CD14-positive monocyte (primary cell): ENCODE results near the gene SMARCA2. TPM values are rescaled to one million over a fixed set of nuclear protein-coding genes. Genes with fewer than 3 reads are reported as not detected.

Source experiments
- DNase-seq, 3 donors: peaks; one replicate each; pipeline ENCODE4 v3.0.0-alpha.2; 2011 to 2022
- H2AFZ ChIP-seq: 2 replicates; pipeline ENCODE4 v1.6.0; 2012; ENCODE audit warnings: mild to moderate bottlenecking, low read depth, low read length, inconsistent platforms; ENCODE audit not compliant: insufficient read depth, poor library complexity, severe bottlenecking
- H3K27ac ChIP-seq, 2 donors: 1 replicate in 1 of 2; 2 replicates in 1 of 2; pipeline ENCODE4 v1.5.1; 2012 to 2013; ENCODE audit warnings: low read length in 2 of 2, control low read depth in 1 of 2, inconsistent platforms in 1 of 2, low read depth in 1 of 2, mild to moderate bottlenecking in 1 of 2
- H3K27me3 ChIP-seq, 2 donors: one replicate each; pipeline versions ENCODE4 v1.6.0 to v1.6.1; 2011 to 2013; ENCODE audit warnings: low read length in 2 of 2; ENCODE audit not compliant: control insufficient read depth in 2 of 2, insufficient read depth in 2 of 2
- H3K36me3 ChIP-seq, 2 donors: replicated peaks in 1 of 2; 1 replicate in 1 of 2; 2 replicates in 1 of 2; pipeline versions ENCODE4 v1.5.1 to v1.6.1; 2012 to 2013; ENCODE audit warnings: low read length in 2 of 2, control low read depth in 1 of 2, inconsistent platforms in 1 of 2, mild to moderate bottlenecking in 1 of 2; ENCODE audit not compliant: insufficient read depth in 2 of 2, control insufficient read depth in 1 of 2
- H3K4me1 ChIP-seq, 2 donors: 1 replicate in 1 of 2; 2 replicates in 1 of 2; pipeline versions ENCODE4 v1.5.1 to v1.6.1; 2012 to 2013; ENCODE audit warnings: low read length in 2 of 2, control low read depth in 1 of 2, inconsistent platforms in 1 of 2, mild to moderate bottlenecking in 1 of 2, moderate library complexity in 1 of 2; ENCODE audit not compliant: insufficient read depth in 2 of 2, control insufficient read depth in 1 of 2
- H3K4me2 ChIP-seq: replicated peaks from 2 replicates; pipeline ENCODE3; 2012; ENCODE audit warnings: low read length, moderate library complexity, mild to moderate bottlenecking; ENCODE audit not compliant: poor library complexity, severe bottlenecking; ENCODE audit errors: extremely low read depth
- H3K4me3 ChIP-seq, 3 experiments: fragments of 200-600 bp in 1 of 3; sonication (generic) in 1 of 3; replicated peaks in 1 of 3; 1 replicate in 2 of 3; 2 replicates in 1 of 3; pipeline ENCODE4 v1.5.1; 2011 to 2013; ENCODE audit warnings: low read length in 3 of 3, mild to moderate bottlenecking in 3 of 3, control low read depth in 2 of 3, low read depth in 2 of 3, inconsistent platforms in 1 of 3, moderate library complexity in 1 of 3
- H3K79me2 ChIP-seq: 2 replicates; pipeline ENCODE4 v1.6.0; 2012; ENCODE audit warnings: mild to moderate bottlenecking, control low read depth, inconsistent platforms, low read length, moderate library complexity; ENCODE audit not compliant: insufficient read depth
- H3K9ac ChIP-seq: 2 replicates; pipeline ENCODE4 v1.6.0; 2017; ENCODE audit warnings: low read length, mild to moderate bottlenecking; ENCODE audit not compliant: insufficient read depth, poor library complexity, severe bottlenecking
- H3K9me3 ChIP-seq, 2 donors: replicated peaks in 1 of 2; 1 replicate in 1 of 2; 2 replicates in 1 of 2; pipeline versions ENCODE4 v1.5.1 to v1.6.1; 2012 to 2013; ENCODE audit warnings: low read length in 2 of 2, control low read depth in 1 of 2; ENCODE audit not compliant: control insufficient read depth in 1 of 2, insufficient read depth in 1 of 2
- H4K20me1 ChIP-seq: 2 replicates; pipeline ENCODE4 v1.6.0; 2012; ENCODE audit warnings: mild to moderate bottlenecking, low read length, control low read depth, moderate library complexity; ENCODE audit not compliant: insufficient read depth
- H3K27ac Mint-ChIP-seq, 7 donors: one replicate each; pipeline ENCODE4 v1.8.0; 2020; ENCODE audit warnings: mild to moderate bottlenecking in 7 of 7, mixed read lengths in 7 of 7, moderate library complexity in 6 of 7, inconsistent platforms in 2 of 7
- H3K27me3 Mint-ChIP-seq, 3 donors: one replicate each; pipeline ENCODE4 v1.8.0; 2021 to 2022; ENCODE audit warnings: low read depth in 3 of 3, mild to moderate bottlenecking in 3 of 3, mixed read lengths in 3 of 3, moderate library complexity in 3 of 3, inconsistent platforms in 1 of 3
- H3K36me3 Mint-ChIP-seq, 2 donors: one replicate each; pipeline ENCODE4 v1.8.0; 2020; ENCODE audit warnings: mixed read lengths in 2 of 2, inconsistent platforms in 1 of 2, mild to moderate bottlenecking in 1 of 2
- H3K4me1 Mint-ChIP-seq: one replicate; pipeline ENCODE4 v1.8.0; 2020; ENCODE audit warnings: mild to moderate bottlenecking, mixed read lengths
- H3K4me3 Mint-ChIP-seq, 2 donors: one replicate each; pipeline ENCODE4 v1.8.0; 2020; ENCODE audit warnings: mild to moderate bottlenecking in 2 of 2, mixed read lengths in 2 of 2, moderate library complexity in 1 of 2
- H3K9me3 Mint-ChIP-seq, 7 donors: one replicate each; pipeline ENCODE4 v1.8.0; 2020 to 2022; ENCODE audit warnings: mixed read lengths in 7 of 7, mild to moderate bottlenecking in 6 of 7, moderate library complexity in 6 of 7, inconsistent platforms in 2 of 7
- CTCF ChIP-seq: fragments of 200-600 bp; IDR thresholded peaks from one replicate; pipeline ENCODE4 v1.8.0; 2022; ENCODE audit warnings: antibody characterized with exemption, mild to moderate bottlenecking
- WGBS: methylation state at CpG from one replicate; pipeline ENCODE4 v1.1.5; 2013; ENCODE audit warnings: missing lambda C conversion rate; ENCODE audit not compliant: insufficient coverage; 5-methylcytosine and 5-hydroxymethylcytosine counted together
- intact Hi-C, 2 donors: fragments of 100-400 bp; cut with micrococcal nuclease; formaldehyde crosslinking; loops; one replicate each; pipeline versions ENCODE4 v1.15.0 to v1.15.1; 2023
- polyA plus RNA-seq, 3 donors: library from polyadenylated mRNA; depleted of rRNA in 1 of 3; unstranded in 2 of 3; stranded (reverse) in 1 of 3; fragments of 300-500 nt in 2 of 3; fragments of >200 nt in 1 of 3; fragmentation: Illumina TruSeq in 2 of 3; gene quantifications; 1 replicate in 2 of 3; 2 replicates in 1 of 3; pipeline ENCODE4 v1.2.3, GENCODE V29; 2012 to 2021

The SMARCA2 gene
- polyA plus RNA-seq, 3 donors, result 11.0 to 54.7 (median 11.8) TPM

- H3K36me3 Mint-ChIP-seq, result peaks cover 82 to 91% of the 10 kb centered on the region in 2 donors
- no peaks in the 10 kb centered on the region for H3K4me1 Mint-ChIP-seq
- Histone ChIP-seq H3K4me1 (no peaks in the 10 kb centered on the region), H3K27ac (no peak overlapping the region), H3K79me2 (no peaks in the 10 kb centered on the region), H4K20me1 (no peaks in the 10 kb centered on the region), H2AFZ (no peak overlapping the region), H3K4me3 (no peak overlapping the region), H3K4me2 (no peak overlapping the region), H3K36me3 (peaks cover 81 to 97% of the 10 kb centered on the region in 2 donors), H3K27me3 (no peaks in the 10 kb centered on the region), H3K9ac (no peak overlapping the region), H3K9me3 (no peaks in the 10 kb centered on the region)
- intact Hi-C loops, result no loop called here
- no peaks in the 10 kb centered on the region for H3K9me3 Mint-ChIP-seq
- DNase-seq, result no peak
- no peaks in the 10 kb centered on the region for H3K27me3 Mint-ChIP-seq
- H3K4me3 Mint-ChIP-seq, result no peak overlapping the region
- H3K27ac Mint-ChIP-seq, result peak overlapping the region in 1 of 7 donors; percentile 38
- no CpG with 5 or more reads among the region's 5 CpGs for WGBS
- no peak for TF ChIP-seq CTCF
Observed at GRCh38 chr9:2107906-2108451, 92.8 kb downstream of the SMARCA2 start.

DNA sequence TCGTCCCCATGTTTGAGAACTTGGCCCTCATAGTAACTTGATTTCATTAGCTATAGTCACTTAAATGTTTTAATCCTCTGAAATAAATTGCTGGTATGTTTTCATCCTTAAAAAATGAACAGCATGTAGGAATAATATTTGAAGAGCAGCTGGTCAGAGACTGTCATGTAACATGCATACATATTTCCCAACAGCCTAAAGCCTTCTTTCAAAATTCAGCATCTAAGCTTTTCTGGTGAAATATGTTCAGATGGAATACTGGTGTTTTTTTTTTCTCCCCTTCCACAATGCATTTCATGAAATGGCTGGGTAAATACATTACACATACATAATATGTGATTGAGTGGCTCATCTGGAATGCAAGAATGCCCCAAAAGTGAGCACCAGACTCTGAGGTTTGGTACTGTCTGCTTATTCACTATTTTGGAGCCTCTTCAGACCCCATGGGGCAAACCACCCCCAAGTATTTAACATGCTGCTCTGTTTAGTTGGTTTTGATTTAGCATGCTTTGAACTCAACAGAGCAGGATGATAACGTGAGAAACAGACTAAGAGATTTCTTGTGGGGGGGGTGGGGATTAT is 94.0 kb downstream of the SMARCA2 start:
- H3K36me3 Mint-ChIP-seq, result peaks cover 82 to 91% of the 10 kb centered on the region in 2 donors
- no peaks in the 10 kb centered on the region for H3K4me1 Mint-ChIP-seq
- H4K20me1 ChIP-seq, result no peaks in the 10 kb centered on the region
- H3K9ac ChIP-seq, result no peak overlapping the region
- no peaks in the 10 kb centered on the region for H3K9me3 ChIP-seq
- no peak overlapping the region for H2AFZ ChIP-seq
- no peak overlapping the region for H3K27ac Mint-ChIP-seq
- H3K27me3 ChIP-seq, result no peaks in the 10 kb centered on the region
- H3K4me3 Mint-ChIP-seq, result no peak overlapping the region
- no peaks in the 10 kb centered on the region for H3K27me3 Mint-ChIP-seq
- no peak for DNase-seq
- no peaks in the 10 kb centered on the region for H3K9me3 Mint-ChIP-seq
- H3K4me2 ChIP-seq, result no peak overlapping the region
- WGBS, result no CpG with 5 or more reads among the region's 2 CpGs
- H3K4me3 ChIP-seq, result no peak overlapping the region
- H3K79me2 ChIP-seq, result no peaks in the 10 kb centered on the region
- no peak for TF ChIP-seq CTCF
- H3K27ac ChIP-seq, result no peak overlapping the region
- no peaks in the 10 kb centered on the region for H3K4me1 ChIP-seq
- intact Hi-C loops, result no loop called here
- peaks cover 86 to 97% of the 10 kb centered on the region in 2 donors for H3K36me3 ChIP-seq
